ENCODE data around the gene CSAD. TPM values are rescaled to one million over a fixed set of nuclear protein-coding genes. Genes with fewer than 3 reads are reported as not detected.
A peak's percentile ranks its signal among the peaks of the same experiment; 100 is the strongest.
"Not testable (repeated sequence)": the region's sequence is repeated elsewhere in the genome, so short reads cannot be mapped to it uniquely, and the experiment has no call there.

The CSAD gene
- polyA plus RNA-seq, 4 donors = 12.9 to 56.4 (median 34.4) TPM

- Histone ChIP-seq H3K36me3 (ENCODE audit: control insufficient read depth in 3 of 3, insufficient read depth in 2 of 3, low read depth in 1 of 3, low read length in 3 of 3) (peaks cover 0 to 33% (median 0%) of the 10 kb centered on the region in 3 donors), H3K27me3 (ENCODE audit: control insufficient read depth in 3 of 3, insufficient read depth in 3 of 3, low read length in 3 of 3) (no peaks in the 10 kb centered on the region), H3K4me3 (ENCODE audit: low read depth in 1 of 3, low read length in 3 of 3) (peak overlapping the region in 1 of 3 donors; percentile 24), H3K27ac (ENCODE audit: low read depth in 1 of 3, low read length in 2 of 3) (peak overlapping the region in 1 of 3 donors; percentile 80), H3K9me3 (ENCODE audit: control insufficient read depth in 2 of 2, insufficient read depth in 1 of 2, low read depth in 1 of 2, low read length in 1 of 2) (no peaks in the 10 kb centered on the region), H3K4me1 (ENCODE audit: control insufficient read depth in 3 of 3, insufficient read depth in 2 of 3, low read depth in 1 of 3, low read length in 2 of 3) (peaks cover 0 to 30% (median 0%) of the 10 kb centered on the region in 3 donors)
- no peak for FAIRE-seq
- WGBS, 3 donors = 75 to 81% (median 75%) methylated on average over 12 of the region's 12 CpGs
- peak in 1 of 2 donors; percentile 39 for DNase-seq
Measured at GRCh38 chr12:53113136-53113705, 67.5 kb downstream of the CSAD start.

- peak in 1 of 2 donors; percentile 15 for DNase-seq
- WGBS, 3 donors = 90 to 94% (median 90%) methylated on average over 6 to 7 of the region's 7 CpGs
- H3K27ac ChIP-seq (ENCODE audit: low read depth in 1 of 3, low read length in 2 of 3); FAIRE-seq; H3K27me3 ChIP-seq (ENCODE audit: control insufficient read depth in 3 of 3, insufficient read depth in 3 of 3, low read length in 3 of 3); H3K4me3 ChIP-seq (ENCODE audit: low read depth in 1 of 3, low read length in 3 of 3); H3K9me3 ChIP-seq (ENCODE audit: control insufficient read depth in 2 of 2, insufficient read depth in 1 of 2, low read depth in 1 of 2, low read length in 1 of 2): not testable (repeated sequence)
- Histone ChIP-seq H3K36me3 (ENCODE audit: control insufficient read depth in 3 of 3, insufficient read depth in 2 of 3, low read depth in 1 of 3, low read length in 3 of 3) (peaks cover 0 to 25% (median 0%) of the 10 kb centered on the region in 3 donors), H3K4me1 (ENCODE audit: control insufficient read depth in 3 of 3, insufficient read depth in 2 of 3, low read depth in 1 of 3, low read length in 2 of 3) (peaks cover 0 to 25% (median 0%) of the 10 kb centered on the region in 3 donors)
Measured at GRCh38 chr12:53112431-53112830, 68.3 kb downstream of the CSAD start.

Other genes with a start within 250 kb of the CSAD start
- 1,000 to 10,000 TPM in 1 of 4 donors, 100 to 1,000 TPM in 3; 484 to 1,243 (median 612) TPM for gene KRT18, start 231.8 kb downstream of the CSAD start, polyA plus RNA-seq
- 100 to 1,000 TPM; 160 to 422 (median 206) TPM for gene EIF4B, start 174.5 kb downstream of the CSAD start, polyA plus RNA-seq
- gene TNS2, start 130.9 kb downstream of the CSAD start, polyA plus RNA-seq = 10 to 100 TPM in 3 of 4 donors, 1 to 10 TPM in 1; 5.8 to 52.9 (median 25.0) TPM
- 10 to 100 TPM; 19.7 to 37.6 (median 22.9) TPM for gene SPRYD3, start 101.5 kb downstream of the CSAD start, polyA plus RNA-seq
- gene IGFBP6, start 83.3 kb downstream of the CSAD start, polyA plus RNA-seq = 100 to 1,000 TPM in 1 of 4 donors, 1 to 10 TPM in 3; 3.4 to 135 (median 7.1) TPM
- gene SOAT2, start 77.4 kb downstream of the CSAD start, polyA plus RNA-seq = 100 to 1,000 TPM in 1 of 4 donors, 10 to 100 TPM in 2, 1 to 10 TPM in 1; 4.2 to 141 (median 85.7) TPM
- 10 to 100 TPM in 1 of 4 donors, 1 to 10 TPM in 3; 2.9 to 23.4 (median 7.1) TPM for gene ZNF740, start 203 bp downstream of the CSAD start, polyA plus RNA-seq
- 1 to 10 TPM; 1.8 to 9.2 (median 5.0) TPM for gene ITGB7, start 26.3 kb upstream of the CSAD start, polyA plus RNA-seq
- 1 to 10 TPM in 2 of 4 donors, under 1 TPM in 1, not detected in 1; 0.54 to 8.0 (median 7.1) TPM for gene RARG, start 51.3 kb upstream of the CSAD start, polyA plus RNA-seq
- 10 to 100 TPM in 3 of 4 donors, 1 to 10 TPM in 1; 8.0 to 48.9 (median 25.5) TPM for gene ESPL1, start 87.4 kb upstream of the CSAD start, polyA plus RNA-seq
- 1,000 to 10,000 TPM in 1 of 4 donors, 100 to 1,000 TPM in 3; 620 to 1,223 (median 795) TPM for gene PFDN5, start 114.6 kb upstream of the CSAD start, polyA plus RNA-seq
- gene MYG1, start 118.8 kb upstream of the CSAD start, polyA plus RNA-seq = 10 to 100 TPM; 42.4 to 87.0 (median 66.9) TPM
- gene AAAS, start 140.7 kb upstream of the CSAD start, polyA plus RNA-seq = 10 to 100 TPM; 20.0 to 54.0 (median 33.7) TPM
- under 1 TPM in 1 of 4 donors, not detected in 3; 0.01 TPM for gene SP7, start 155.4 kb upstream of the CSAD start, polyA plus RNA-seq
- gene SP1, start 199.3 kb upstream of the CSAD start, polyA plus RNA-seq = 10 to 100 TPM; 13.8 to 75.6 (median 18.3) TPM
- 10 to 100 TPM in 1 of 4 donors, under 1 TPM in 2, not detected in 1; 0.04 to 12.9 (median 0.81) TPM for gene AMHR2, start 242.9 kb upstream of the CSAD start, polyA plus RNA-seq

All from small intestine (tissue), 7 donors.